HG03196 (cell line): ENCODE results near the gene ITLN1.
"Not testable (repeated sequence)": the region's sequence is repeated elsewhere in the genome, so short reads cannot be mapped to it uniquely, and the experiment has no call there.

Experiments
- ATAC-seq: cut with Tn5 transposase; IDR thresholded peaks from one replicate; pipeline ENCODE4 v1.9.1; 2021; ENCODE audit not compliant: unreplicated experiment

ITLN1 gene

DNA sequence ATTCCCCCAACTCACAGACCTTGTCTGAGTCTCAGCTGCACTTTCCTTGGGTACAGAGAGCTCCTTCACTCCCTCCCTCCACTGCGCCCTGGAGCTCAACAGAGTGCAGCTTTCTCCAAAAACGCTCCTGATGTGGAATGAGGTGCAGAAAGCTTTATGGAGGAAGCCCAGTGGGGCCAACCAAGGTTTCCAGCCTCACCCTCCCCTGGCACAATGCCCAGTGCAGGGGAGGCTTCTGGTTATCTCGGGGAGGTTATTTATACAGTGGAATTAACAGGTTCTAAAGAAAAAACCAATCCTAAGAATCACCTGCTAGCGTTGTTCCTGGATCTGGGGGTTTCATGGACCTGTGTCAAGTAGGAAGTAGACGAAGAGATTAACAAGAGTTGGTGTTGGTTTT, at the start of gene ITLN1:
ITLN1 (minus strand) TSS at position 139 of the 400 bp plus-strand sequence. CDS start 303 bp downstream, outside the sequence.
- no peak for ATAC-seq

DNA sequence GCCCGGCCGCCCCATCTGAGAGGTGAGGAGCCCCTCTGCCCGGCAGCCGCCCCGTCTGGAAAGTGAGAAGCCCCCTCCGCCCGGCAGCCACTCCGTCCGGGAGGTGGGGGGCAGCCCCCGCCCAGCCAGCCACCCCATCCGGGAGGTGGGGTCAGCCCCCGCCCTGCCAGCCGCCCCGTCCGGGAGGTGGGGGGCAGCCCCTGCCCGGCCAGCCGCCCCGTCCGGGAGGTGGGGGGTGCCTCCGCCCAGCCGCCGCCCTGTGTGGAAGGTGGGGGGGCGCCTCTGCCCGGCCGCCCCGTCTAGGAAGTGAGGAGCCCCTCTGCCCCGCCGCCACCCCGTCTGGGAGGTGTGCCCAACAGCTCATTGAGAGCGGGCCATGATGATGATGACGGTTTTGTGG, 48.3 kb upstream of the ITLN1 start:
- ATAC-seq = not testable (repeated sequence)

DNA sequence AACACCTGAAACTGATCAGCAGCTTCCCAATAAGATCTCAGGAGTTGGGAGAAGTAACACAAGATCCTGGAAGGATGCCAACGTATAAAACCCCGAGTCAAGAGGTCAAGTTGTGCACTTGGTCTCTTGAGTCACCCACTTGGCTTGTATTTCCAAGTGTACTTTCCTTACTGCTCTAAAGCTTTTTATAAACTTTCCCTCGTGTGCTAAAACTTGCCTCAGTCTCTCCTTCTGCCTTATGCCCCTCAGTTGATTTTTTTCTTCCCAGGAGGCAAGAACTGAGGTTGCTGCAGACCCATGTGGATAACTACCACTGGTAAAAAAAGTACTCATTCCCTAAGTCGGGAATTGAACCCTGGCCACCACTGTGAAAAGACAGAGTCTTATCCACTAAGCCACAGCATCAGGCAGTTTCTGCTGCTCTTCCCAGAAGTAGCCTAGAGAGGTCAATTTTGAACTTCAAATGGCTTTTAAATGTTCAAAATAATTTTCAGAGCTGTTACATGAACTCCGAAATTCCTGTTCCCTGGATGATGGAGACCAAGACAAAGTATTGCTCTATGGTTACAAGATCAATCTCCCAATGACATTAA, 40.8 kb upstream of the ITLN1 start:
- no peak for ATAC-seq

DNA sequence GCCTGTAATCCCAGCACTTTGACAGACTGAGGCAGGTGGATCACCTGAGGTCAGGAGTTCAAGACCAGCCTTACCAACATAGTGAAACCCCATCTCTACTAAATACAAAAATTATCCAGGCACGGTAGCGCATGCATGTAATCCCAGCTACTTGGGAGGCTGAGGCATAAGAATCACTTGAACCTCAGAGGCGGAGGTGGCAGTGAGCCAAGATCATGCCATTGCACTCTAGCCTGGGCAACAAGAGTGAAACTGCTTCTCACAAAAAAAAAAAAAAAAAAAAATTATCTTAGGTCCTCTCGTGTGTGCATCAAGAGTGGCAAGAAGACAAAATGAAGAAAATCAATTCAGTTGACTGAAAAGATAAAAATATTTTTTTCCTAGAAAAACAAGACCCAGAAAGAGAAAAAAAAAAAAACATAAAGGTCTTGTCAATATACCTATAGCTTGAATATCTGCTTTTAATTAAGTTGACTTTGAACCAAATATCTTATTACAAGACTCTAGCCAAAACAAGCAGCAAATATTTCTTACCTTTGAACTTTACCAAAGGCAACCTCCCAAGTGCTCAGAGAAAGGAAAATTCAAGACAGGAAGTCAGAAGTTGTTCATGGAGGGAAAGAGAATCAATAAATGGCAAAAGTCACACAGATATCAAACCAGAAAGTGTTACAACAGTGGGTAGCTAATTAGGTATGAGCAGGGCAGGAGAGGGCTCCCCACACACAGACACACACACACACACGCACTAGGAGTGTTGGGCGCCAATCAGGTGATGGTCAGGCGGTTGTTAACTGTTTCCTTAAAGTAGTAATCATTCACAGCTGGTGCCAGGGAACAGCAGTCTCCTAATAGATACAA, 40.0 kb upstream of the ITLN1 start:
- ATAC-seq = no peak

DNA sequence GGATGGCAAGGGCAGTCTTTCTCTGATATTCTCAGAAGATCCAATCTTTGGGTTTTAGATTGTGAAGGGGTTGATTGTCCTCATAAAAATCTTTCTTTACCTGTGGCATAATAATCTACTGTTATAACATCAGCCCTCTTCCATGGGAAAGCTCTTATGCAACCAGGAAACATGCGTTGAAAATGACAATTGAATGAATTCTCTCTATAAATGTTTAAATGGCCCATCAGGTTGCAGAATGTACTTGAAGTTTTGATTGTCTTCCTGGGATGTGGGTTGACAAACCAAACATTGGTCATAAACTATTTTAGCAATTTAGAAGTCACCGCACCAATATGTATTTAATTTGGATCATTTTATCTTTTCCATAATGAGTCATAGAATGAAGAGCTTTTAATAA, 31.7 kb upstream of the ITLN1 start:
- ATAC-seq = no peak

DNA sequence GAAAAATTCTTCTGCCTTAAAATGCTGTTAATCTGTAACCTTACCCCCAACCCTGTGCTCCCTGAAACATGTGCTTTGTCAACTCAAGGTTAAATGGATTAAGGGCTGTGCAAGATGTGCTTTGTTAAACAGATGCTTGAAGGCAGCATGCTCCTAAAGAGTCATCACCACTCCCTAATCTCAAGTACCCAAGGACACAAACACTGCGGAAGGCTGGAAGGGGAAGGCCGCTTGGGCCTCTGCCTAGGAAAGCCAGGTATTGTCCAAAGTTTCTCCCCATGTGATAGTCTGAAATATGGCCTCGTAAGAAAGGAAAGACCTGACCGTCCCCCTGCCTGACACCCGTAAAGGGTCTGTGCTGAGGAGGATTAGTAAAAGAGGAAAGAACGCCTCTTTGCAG, 28.2 kb upstream of the ITLN1 start:
- not testable (repeated sequence) for ATAC-seq

DNA sequence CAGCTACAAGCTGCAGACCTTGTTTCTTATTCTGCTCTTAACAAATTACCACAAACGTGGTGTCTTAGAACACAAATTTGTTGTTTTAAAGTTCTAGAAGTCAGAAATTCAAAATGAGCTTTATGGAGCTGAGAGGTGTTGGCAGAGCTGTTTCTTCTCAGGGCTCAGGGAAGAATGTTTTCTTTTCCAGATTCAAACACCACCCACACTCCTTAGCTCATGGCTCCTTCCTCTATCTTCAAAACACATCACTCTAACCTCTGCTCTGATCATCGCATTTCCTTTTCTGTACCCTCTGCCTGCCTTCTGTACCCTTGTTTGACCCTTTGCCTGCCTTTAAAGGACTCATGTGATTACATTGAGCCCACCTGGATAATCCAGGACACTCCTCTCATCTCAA, 26.9 kb upstream of the ITLN1 start:
- ATAC-seq = no peak

DNA sequence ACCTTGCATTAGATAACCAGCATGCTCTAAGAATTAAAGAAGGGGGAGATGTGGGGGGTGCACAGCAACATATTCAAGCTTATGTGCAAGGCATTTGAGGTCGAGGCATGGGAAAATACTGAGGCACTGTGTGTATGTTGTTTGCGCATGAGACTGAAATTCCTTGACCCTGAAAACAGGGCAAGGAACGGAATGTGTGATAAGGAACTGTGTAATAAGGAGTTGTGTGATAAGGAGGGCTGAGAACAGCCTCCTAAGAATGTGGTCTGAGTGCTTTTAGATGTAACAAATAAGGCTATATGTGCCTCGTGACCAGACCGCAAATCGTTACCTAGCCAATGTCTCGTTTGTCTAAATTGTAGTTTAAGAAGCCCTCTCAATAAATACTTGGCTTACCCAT, 26.5 kb upstream of the ITLN1 start:
- no peak for ATAC-seq

DNA sequence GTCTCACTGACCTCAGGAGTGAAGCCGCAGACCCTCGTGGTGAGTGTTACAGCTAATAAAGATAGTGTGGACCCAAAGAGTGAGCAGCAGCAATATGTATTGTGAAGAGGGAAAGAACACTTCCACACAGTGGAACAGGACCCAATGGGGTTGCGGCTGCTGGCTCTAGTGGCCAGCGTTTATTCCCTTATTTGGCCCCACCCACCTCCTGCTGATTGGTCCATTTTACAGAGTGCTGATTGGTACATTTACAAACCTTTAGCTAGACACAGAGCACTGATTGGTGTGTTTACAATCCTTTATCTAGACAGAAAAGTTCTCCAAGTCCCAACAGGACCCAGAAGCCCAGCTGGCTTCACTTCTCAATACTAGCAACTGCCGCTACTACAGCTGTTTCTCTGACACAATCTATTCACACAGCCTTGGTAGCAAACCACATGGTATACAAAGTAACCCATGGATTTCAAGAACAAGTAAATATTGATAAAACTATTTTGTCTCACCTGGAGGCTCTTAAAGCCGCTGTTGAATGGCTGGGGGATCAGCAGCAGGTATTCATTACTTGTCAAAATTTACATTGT, 25.3 kb upstream of the ITLN1 start:
- ATAC-seq = no peak

DNA sequence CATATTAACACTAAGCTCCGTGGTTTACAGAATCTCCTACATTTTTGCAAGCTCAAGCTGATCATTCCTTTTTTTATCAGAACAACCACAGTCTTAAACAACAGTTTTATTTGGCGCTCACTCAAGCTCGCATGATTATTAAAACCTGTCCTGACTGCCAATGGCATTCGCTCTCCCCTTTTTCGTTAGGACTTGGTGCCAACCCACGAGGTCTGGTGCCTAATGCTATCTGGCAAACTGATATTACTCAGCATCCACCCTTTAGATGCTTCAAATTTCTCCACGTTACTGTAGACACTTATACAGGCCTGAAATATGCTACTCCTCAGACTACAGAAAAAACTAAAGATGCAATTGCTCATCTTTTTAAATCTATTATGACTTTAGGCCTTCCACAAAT, 23.0 kb upstream of the ITLN1 start:
- ATAC-seq = no peak

DNA sequence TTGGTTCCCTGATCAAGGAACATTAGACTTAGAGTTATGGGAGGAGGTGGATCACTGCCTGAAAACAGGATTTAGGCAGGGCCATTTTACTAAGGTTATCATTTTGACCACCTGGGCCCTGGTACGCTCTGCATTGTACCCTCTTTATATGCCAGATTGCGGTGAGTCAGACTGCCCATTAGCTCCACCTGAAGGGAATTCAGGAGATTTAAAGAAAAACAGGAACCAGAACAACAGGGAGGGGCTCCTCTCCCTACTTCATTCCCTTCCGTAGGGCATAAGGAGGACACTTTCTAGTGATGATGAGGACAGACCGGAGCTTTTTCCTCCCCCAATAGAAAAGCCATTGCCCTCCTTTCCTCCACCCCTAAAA, 20.6 kb upstream of the ITLN1 start:
- ATAC-seq = no peak

DNA sequence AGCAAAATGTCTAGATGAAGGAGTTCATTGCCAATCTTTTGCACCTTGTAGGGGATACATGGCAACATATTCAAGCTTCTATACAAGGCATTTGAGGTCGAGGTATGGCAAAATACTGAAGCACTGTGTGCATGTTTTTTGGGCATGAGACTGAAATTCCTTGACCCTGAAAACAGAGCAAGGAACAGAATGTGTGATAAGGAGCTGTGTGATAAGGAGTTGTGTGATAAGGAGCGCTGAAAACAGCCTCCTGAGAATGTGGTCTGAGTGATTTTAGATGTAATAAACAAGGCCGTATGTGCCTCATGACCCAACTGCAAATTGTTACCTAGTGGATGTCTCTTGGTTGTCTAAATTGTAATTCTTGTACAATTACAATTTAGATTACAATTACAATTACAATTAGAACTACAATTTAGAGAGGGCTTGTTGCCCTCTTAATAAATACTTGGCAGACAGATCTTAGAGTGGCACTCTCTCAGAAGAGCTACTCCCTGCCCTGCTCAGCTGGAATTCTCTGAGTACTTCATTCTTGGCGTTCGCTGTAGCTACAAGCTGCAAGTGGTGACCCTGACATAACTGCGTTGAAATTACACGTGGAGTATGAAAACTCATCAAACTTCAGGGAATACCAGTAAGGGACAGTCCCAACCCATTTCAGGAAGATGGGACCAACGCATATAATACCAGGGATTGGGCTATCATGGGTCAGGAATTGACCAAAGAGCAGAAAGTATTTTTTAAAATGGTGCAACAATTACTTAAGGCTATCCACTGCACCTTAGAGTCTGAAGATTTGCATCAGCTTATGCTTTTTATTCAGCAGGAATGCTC, 20.0 kb upstream of the ITLN1 start:
- ATAC-seq = no peak

DNA sequence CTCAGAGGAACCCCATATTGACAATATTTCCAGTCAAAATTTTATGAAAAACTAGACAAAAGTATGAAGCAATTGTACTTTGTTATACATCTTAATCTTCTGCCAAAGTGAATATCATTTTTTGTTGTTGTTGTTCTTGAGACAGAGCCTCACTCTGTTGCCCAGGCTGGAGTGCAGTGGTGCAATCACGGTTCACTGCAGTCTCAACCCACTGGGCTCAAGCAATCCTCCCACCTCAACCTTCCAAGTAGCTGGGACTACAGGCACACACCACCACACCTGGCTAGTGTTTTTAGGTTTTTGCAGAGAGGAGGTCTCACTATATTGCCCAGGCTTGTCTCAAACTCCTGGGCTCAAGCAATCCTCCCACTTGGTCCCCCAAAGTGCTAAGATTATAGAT, 17.3 kb upstream of the ITLN1 start:
- ATAC-seq = not testable (repeated sequence)

DNA sequence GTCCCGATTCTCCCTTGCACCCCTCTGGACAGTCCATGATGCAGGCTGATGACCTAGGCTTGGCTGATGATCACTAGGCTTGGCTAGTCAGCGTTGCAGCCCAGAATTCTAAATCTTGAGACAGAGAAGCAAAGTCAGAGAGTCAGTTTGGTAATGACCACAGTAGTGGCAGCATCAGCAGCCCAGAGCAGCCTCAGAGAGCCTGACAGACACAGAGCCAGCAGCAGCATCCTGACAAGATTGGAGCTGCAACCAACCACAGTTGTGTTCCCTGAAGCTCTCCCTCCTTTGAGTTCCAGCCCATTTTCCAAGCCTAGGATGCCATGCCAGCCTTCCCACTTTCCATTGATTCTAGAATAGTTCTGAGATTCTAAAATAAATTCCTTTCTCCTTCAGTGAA, 16.8 kb upstream of the ITLN1 start:
- ATAC-seq = no peak

DNA sequence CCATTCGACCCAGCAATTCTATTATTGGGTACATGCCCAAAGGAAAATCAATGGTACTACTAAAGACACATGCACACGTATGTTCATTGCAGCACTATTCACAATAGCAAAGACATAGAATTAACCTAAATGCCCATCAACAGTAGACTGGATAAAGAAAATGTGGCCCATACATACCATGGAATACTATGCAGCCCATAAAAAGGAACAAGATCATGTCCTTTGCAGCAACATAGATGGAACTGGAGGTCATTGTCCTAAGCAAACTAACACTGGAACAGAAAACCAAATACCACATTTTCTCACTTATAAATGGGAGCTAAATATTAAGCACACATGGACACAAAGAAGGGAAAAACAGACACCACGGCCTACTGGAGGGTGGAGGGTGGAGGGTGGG, 15.7 kb upstream of the ITLN1 start:
- not testable (repeated sequence) for ATAC-seq

DNA sequence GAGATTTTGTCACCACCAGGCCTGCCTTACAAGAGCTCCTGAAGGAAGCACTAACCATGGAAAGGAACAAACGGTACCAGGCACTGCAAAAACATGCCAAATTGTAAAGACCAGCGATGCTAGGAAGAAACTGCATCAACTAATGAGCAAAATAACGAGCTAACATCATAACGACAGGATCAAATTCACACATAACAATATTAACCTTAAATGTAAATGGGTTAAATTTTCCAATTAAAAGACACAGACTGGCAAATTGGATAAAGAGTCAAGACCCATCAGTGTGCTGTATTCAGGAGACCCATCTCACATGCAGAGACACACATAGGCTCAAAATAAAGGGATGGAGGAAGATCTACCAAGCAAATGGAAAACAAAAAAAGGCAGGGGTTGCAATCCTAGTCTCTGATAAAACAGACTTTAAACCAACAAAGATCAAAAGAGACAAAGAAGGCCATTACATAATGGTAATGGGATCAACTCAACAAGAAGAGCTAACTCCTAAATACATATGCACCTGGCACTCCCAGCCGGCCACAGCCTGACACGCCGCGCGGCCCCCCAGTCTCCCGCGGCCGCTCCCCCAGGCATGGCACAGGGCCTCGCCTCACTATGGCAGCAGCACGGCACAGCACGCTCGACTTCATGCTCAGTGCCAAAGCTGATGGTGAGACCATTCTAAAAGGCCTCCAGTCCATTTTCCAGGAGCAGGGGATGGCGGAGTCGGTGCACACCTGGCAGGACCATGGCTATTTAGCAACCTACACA, 9.6 kb upstream of the ITLN1 start:
- ATAC-seq = not testable (repeated sequence)

DNA sequence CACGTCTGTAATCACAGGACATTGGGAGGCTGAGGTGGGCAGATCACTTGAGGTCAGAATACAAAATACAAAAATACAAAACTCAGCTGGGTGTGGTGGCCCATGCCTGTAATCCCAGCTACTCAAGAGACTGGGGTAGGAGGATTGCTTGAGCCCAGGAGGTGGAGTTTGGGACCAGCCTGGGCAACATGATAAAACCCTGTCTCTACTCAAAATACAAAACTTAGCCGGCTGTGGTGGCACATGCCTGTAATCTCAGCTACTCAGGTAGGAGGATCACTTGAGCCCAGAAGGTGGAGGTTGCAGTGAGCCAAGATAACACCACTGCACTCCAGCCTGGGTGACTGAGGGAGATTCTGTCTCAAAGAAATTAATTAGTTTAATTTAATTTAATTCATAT, 6.5 kb upstream of the ITLN1 start:
- no peak for ATAC-seq

DNA sequence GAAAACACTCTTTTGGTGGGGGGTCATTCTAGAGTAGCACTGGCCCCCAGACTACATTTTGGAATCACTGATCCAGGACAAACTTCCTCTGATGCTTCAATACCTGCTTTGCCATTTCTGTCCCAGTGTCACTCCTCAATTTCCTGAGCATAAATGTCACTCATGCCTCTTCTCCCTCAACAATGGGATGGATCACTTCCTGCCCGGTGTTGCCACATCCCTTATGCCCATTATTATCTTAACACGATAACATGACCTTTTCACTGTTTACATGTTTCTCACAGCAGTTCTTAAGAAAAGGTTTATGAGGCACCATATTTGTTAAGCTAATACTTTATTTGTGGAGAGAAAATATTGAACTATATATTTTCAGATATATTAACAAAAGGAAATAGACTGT, 3.9 kb upstream of the ITLN1 start:
- no peak for ATAC-seq

DNA sequence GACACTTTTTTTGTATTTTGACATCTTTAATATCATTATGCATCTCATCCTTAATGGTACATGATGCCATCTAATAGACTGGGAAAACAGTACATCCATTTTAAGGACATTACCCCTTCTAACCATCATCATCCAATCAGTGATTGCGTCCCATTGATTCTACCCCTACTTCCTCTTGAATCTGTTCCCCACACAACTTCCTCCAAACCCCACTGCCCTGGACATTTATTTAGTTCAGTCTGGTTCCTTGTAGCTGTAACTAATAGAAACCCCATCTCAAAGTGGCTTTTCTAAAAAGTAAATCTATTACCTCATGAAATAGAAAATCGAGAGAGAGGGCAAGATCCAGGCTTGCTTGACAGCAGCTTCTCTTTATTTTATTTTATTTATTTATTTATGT, 2.1 kb upstream of the ITLN1 start:
- no peak for ATAC-seq

DNA sequence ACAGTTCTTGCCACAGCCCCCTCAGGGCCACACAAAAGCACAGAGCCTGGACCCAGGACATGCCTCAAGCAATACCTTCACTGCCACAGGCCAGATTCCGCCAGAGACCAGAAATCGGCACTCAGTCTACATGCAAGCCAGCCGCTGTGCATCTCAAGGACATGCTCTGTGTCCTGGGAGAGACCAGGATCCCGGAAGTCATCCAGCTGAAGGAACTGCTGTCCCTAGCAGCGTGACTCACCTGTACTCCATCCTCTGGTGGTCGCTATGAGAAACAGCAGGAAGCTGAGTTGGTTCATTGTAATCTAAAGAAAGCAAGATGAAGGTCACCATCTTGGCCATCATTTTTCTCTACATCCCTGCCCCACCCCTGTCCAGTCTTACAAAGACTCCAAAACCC, 401 bp downstream of the ITLN1 start:
- ATAC-seq = no peak
